ENCODE data around the gene PITPNC1.

GRCh38 chr17:67511804-67512203 lies 134.7 kb downstream of the PITPNC1 start:
- TF ChIP-seq POLR2A (IDR thresholded peaks at IDR 0.05) (no peak), CTCF (IDR thresholded peaks at IDR 0.05) (no peak)

Data from tibial nerve (tissue), 3 donors.